Chondrocyte (in vitro differentiated cells): ENCODE data around the gene KCTD17. TPM values are rescaled to one million over a fixed set of nuclear protein-coding genes. Genes with fewer than 3 reads are reported as not detected.

Experiments used
- DNase-seq: peaks from one replicate; pipeline ENCODE4 v3.0.0; 2021; ENCODE audit warnings: mixed read lengths, low spot score
- H3K27ac Mint-ChIP-seq: one replicate; pipeline ENCODE4 v1.8.0; 2021; ENCODE audit warnings: mild to moderate bottlenecking, moderate library complexity, mixed read lengths; ENCODE audit not compliant: unreplicated experiment
- H3K27me3 Mint-ChIP-seq: 2 replicates; pipeline ENCODE4 v1.8.0; 2021; ENCODE audit warnings: low read depth, mixed read lengths
- H3K36me3 Mint-ChIP-seq: 2 replicates; pipeline ENCODE4 v1.8.0; 2021; ENCODE audit warnings: low read depth, mixed read lengths
- H3K4me1 Mint-ChIP-seq: 2 replicates; pipeline ENCODE4 v1.8.0; 2021; ENCODE audit warnings: low read depth, mild to moderate bottlenecking, mixed read lengths
- H3K4me3 Mint-ChIP-seq: one replicate; pipeline ENCODE4 v1.8.0; 2021; ENCODE audit warnings: mild to moderate bottlenecking, moderate library complexity, mixed read lengths; ENCODE audit not compliant: unreplicated experiment
- H3K9me3 Mint-ChIP-seq: 2 replicates; pipeline ENCODE4 v1.8.0; 2021; ENCODE audit warnings: low read depth, mixed read lengths
- long read RNA-seq: library from polyadenylated mRNA; stranded (forward); transcript quantifications from one replicate; pipeline ENCODE4 v2.0.0, GENCODE V29; 2021
- total RNA-seq: library from RNA; stranded (reverse); gene quantifications from 3 replicates; pipeline ENCODE4 v1.2.1, GENCODE V29; 2021
- TF ChIP-seq, protein P1 (sequence below): fragments of 200-600 bp; sonication (generic); IDR thresholded peaks from 2 replicates; pipeline ENCODE4 v1.5.0; 2021; ENCODE audit warnings: antibody characterized with exemption, mild to moderate bottlenecking, moderate library complexity

Gene KCTD17, protein sequence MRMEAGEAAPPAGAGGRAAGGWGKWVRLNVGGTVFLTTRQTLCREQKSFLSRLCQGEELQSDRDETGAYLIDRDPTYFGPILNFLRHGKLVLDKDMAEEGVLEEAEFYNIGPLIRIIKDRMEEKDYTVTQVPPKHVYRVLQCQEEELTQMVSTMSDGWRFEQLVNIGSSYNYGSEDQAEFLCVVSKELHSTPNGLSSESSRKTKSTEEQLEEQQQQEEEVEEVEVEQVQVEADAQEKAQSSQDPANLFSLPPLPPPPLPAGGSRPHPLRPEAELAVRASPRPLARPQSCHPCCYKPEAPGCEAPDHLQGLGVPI
- total RNA-seq: 26.7 to 33.0 TPM (median 28.9 TPM) in 3 replicates
- long read RNA-seq, partial matches to known transcripts: 7 of 16 reads
- long read RNA-seq, other reads (novel, unspliced or antisense): 5 of 16 reads

DNA sequence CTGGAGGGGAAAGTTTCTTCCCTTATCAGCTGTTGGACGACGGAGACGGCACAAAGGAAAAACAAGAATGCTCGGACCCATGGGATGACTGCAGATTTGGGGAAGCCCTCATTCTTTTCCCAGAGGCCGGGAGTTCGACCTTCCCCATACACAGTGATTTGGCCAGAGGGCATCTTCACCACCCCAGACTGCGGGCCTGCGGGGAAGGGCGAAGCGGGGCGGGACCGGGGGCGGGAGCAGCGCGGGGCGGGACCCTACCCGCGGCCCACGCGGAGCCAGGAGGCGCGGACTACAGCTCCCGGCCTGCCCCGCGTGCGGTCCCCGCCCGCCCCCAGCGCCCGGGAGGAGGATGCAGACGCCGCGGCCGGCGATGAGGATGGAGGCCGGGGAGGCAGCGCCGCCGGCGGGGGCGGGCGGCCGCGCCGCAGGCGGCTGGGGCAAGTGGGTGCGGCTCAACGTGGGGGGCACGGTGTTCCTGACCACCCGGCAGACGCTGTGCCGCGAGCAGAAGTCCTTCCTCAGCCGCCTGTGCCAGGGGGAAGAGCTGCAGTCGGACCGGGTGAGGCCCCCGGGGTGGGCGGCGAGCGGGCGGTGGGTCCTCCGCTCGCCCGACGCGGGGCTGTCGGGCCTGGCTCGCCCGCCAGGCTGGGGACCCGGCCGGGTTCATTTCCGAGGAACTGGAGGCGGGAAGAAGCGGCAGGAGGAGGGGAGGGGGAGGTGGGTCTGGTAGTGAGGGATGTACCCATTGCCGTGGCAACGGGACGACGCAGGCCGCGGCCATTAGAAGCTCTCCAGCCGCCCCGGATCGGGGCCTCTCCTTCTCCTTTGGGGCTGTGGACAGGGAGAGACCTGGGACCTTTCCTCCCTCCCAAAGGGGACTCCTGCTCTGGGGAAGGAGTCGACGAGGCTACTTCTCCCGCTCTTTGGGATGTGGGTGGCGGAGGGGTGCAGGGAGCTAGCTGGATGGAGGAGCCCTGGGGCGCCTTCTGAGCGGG is at the start of gene KCTD17:
TSS of gene KCTD17 (plus strand) at position 352 of the 995 bp plus-strand sequence. CDS start at position 371, 19 bp downstream.
- Mint-ChIP-seq H3K4me3 (peak within 1 kb of the TSS; percentile 71), H3K9me3 (no peaks in the 10 kb centered on the region), H3K36me3 (peaks cover 7% of the 10 kb centered on the region), H3K27me3 (no peaks in the 10 kb centered on the region), H3K27ac (no peak within 1 kb of the TSS), H3K4me1 (peaks cover 12% of the 10 kb centered on the region)
- TF ChIP-seq, protein P1, sequence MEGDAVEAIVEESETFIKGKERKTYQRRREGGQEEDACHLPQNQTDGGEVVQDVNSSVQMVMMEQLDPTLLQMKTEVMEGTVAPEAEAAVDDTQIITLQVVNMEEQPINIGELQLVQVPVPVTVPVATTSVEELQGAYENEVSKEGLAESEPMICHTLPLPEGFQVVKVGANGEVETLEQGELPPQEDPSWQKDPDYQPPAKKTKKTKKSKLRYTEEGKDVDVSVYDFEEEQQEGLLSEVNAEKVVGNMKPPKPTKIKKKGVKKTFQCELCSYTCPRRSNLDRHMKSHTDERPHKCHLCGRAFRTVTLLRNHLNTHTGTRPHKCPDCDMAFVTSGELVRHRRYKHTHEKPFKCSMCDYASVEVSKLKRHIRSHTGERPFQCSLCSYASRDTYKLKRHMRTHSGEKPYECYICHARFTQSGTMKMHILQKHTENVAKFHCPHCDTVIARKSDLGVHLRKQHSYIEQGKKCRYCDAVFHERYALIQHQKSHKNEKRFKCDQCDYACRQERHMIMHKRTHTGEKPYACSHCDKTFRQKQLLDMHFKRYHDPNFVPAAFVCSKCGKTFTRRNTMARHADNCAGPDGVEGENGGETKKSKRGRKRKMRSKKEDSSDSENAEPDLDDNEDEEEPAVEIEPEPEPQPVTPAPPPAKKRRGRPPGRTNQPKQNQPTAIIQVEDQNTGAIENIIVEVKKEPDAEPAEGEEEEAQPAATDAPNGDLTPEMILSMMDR: no peak
- DNase-seq: no peak

DNA sequence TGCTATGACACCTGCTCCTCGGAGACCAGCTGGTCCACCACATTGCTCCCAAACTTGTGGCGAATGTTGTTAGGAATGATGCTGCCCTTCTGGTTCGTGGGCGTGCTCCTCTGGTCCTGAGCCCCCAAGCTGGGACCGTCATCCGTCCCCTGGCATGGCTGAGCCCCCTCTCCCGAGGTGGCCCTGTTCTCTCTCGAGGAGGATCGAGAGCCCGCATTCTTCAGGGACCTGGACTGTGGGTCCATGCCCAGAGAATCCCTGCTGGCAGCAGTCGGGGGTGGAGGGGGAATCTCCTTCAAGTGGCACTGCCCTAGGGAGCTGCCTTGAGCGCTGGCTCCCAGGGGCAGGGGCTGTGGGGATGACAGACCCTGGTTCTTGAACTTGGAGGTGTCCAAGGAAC is 49.7 kb upstream of the KCTD17 start:
- no peak for DNase-seq
- H3K4me1 Mint-ChIP-seq: peaks cover 2% of the 10 kb centered on the region
- TF ChIP-seq, protein P1: no peak
- peaks cover 35% of the 10 kb centered on the region for H3K27me3 Mint-ChIP-seq
- no peak overlapping the region for H3K27ac Mint-ChIP-seq
- no peak overlapping the region for H3K4me3 Mint-ChIP-seq
- peaks cover 11% of the 10 kb centered on the region for H3K9me3 Mint-ChIP-seq
- H3K36me3 Mint-ChIP-seq: peaks cover 2% of the 10 kb centered on the region

DNA sequence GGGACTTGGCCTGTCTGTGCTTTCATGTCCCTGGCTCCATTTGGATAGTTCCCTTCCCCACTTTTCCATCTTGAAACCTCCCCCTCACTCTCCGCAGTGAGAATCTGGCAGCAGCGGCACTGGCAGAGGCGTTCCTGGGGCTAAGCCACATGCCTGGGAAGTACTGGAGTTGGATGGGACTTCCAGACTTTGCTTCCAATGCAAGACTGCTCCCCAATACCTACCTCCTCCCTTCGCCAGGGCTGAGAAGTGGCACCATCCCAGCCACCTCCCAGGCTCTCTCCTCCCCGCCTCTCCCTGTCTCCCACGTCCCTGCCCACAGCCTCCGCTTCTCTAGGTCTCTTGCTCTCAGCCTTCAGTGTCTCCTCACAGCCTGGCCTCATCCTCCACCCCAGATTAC is 48.9 kb upstream of the KCTD17 start:
- Mint-ChIP-seq H3K36me3 (peaks cover 2% of the 10 kb centered on the region), H3K4me1 (peaks cover 2% of the 10 kb centered on the region), H3K27ac (no peak overlapping the region), H3K9me3 (peaks cover 11% of the 10 kb centered on the region), H3K27me3 (peaks cover 34% of the 10 kb centered on the region), H3K4me3 (no peak overlapping the region)
- DNase-seq: no peak
- TF ChIP-seq, protein P1: no peak

DNA sequence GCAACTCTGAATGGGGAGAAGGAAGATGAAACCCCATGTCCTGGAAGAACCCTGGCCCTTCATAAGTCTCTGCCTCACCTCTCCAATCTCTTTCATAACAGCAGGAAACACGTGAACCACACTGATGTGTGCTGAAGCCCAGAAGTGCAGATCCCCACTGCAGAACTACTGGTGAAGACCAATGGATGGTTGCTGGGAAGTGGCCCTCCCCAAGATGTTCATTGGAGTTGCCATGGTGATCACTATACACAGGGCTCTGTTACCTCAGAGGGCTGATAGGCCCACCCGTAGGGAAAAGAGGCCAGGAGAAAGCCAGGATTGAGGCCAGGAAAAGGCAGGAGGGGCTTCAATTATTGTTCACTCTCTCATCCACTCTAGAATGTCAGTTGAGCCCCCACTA is 43.9 kb upstream of the KCTD17 start:
- H3K36me3 Mint-ChIP-seq: peaks cover 2% of the 10 kb centered on the region
- H3K4me3 Mint-ChIP-seq: no peak overlapping the region
- H3K27me3 Mint-ChIP-seq: peaks cover 35% of the 10 kb centered on the region
- H3K27ac Mint-ChIP-seq: no peak overlapping the region
- no peak for DNase-seq
- H3K9me3 Mint-ChIP-seq: peaks cover 11% of the 10 kb centered on the region
- no peaks in the 10 kb centered on the region for H3K4me1 Mint-ChIP-seq
- TF ChIP-seq, protein P1: no peak

DNA sequence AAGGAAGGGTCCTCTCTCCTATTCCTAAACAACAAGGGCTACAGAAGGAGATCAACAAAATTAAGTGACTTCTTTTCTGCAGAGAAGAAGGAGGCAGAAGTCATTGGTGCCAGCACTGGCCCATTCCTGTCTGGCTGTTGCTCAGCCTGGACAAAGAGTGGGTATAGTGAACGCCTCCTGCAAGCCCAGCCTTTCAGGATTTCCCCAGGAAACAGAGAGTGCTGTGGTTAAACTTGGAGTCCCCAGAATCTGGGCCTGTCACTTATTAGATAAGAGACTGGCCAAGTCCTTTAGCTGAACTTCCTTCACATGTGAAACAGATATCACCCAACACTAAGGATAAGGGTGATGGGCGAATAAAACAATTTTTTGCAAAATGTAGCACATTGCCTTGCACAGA is 43.2 kb upstream of the KCTD17 start:
- DNase-seq: no peak
- Mint-ChIP-seq H3K4me3 (no peak overlapping the region), H3K27me3 (peaks cover 28% of the 10 kb centered on the region), H3K36me3 (peaks cover 2% of the 10 kb centered on the region), H3K27ac (no peak overlapping the region), H3K4me1 (no peaks in the 10 kb centered on the region), H3K9me3 (peaks cover 11% of the 10 kb centered on the region)
- TF ChIP-seq, protein P1: no peak
